HUES48 (cell line): ENCODE measurements around the gene PIK3C2B.
"Not testable (repeated sequence)": the region's sequence is repeated elsewhere in the genome, so short reads cannot be mapped to it uniquely, and the experiment has no call there.

Experiments
- H3K27ac ChIP-seq: one replicate; pipeline ENCODE4 v1.7.0; 2013; ENCODE audit warnings: low read depth, low read length, inconsistent platforms
- H3K27me3 ChIP-seq: 2 replicates; pipeline ENCODE4 v1.6.1; 2013; ENCODE audit warnings: mild to moderate bottlenecking, low read length; ENCODE audit not compliant: control insufficient read depth, insufficient read depth
- H3K36me3 ChIP-seq: 2 replicates; pipeline ENCODE4 v1.6.1; 2013; ENCODE audit warnings: low read length; ENCODE audit not compliant: control insufficient read depth, insufficient read depth
- H3K4me1 ChIP-seq: 2 replicates; pipeline ENCODE4 v1.6.1; 2013; ENCODE audit warnings: mild to moderate bottlenecking, low read length; ENCODE audit not compliant: control insufficient read depth, insufficient read depth
- H3K4me3 ChIP-seq: 2 replicates; pipeline ENCODE4 v1.5.1; 2013; ENCODE audit warnings: mild to moderate bottlenecking, low read depth, low read length
- H3K9ac ChIP-seq: 2 replicates; pipeline ENCODE4 v1.6.1; 2013; ENCODE audit warnings: mild to moderate bottlenecking, low read depth, low read length, moderate library complexity
- H3K9me3 ChIP-seq: 2 replicates; pipeline ENCODE4 v1.6.1; 2013; ENCODE audit warnings: low read length; ENCODE audit not compliant: control insufficient read depth, insufficient read depth

The PIK3C2B gene

DNA sequence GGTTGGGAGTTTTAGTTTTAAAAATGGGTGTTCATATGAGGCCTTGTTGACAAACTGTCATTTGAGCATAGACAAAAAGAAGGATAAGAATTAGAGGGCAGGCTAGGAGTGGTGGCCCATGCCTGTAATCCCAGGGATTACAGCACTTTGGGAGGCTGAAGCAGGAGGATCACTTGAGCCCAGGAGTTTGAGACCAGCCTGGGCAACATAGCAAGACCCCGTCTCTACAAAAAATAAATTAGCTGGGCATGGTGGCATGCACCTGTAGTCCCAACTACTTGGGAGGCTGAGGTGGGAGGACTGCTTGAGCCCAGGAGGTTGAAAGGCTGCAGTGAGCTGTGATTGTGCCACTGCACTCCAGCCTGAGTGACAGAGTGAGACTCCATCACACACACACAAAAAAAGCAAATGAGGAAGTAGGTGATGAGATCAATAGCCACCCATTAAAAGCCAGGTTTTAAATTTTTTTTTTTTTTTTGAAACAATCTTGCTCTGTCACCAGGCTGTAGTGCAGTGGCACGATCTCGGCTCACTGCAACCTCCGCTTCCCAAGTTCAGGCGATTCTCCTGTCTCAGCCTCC, 27.4 kb upstream of the PIK3C2B start:
- H3K4me3 ChIP-seq, H3K4me1 ChIP-seq, H3K27me3 ChIP-seq, H3K9me3 ChIP-seq, H3K27ac ChIP-seq, H3K9ac ChIP-seq: not testable (repeated sequence)
- H3K36me3 ChIP-seq, result peaks cover 43% of the 10 kb centered on the region

GRCh38 chr1:204520834-204521709, 26.5 kb upstream of the PIK3C2B start:
- H3K4me1 ChIP-seq, result no peaks in the 10 kb centered on the region
- no peaks in the 10 kb centered on the region for H3K9me3 ChIP-seq
- H3K36me3 ChIP-seq, result peaks cover 34% of the 10 kb centered on the region

GRCh38 chr1:204517382-204517781, 22.8 kb upstream of the PIK3C2B start:
- peak overlapping the region; percentile 93 for H3K4me3 ChIP-seq
- not testable (repeated sequence) for H3K4me1 ChIP-seq, H3K27ac ChIP-seq, H3K27me3 ChIP-seq, H3K9ac ChIP-seq, H3K9me3 ChIP-seq
- peaks cover 14% of the 10 kb centered on the region for H3K36me3 ChIP-seq

More at GRCh38 chr1:204520834-204521709, 26.5 kb upstream of the PIK3C2B start:
- no peak overlapping the region for H3K9ac ChIP-seq
- no peak overlapping the region for H3K27ac ChIP-seq
- no peak overlapping the region for H3K4me3 ChIP-seq
- H3K27me3 ChIP-seq, result no peaks in the 10 kb centered on the region

- Histone ChIP-seq H3K9me3 (no peaks in the 10 kb centered on the region), H3K27ac (peak within 1 kb of the TSS; percentile 99), H3K4me1 (no peaks in the 10 kb centered on the region), H3K4me3 (peak within 1 kb of the TSS; percentile 93), H3K9ac (peak within 1 kb of the TSS; percentile 95), H3K36me3 (peaks cover 14% of the 10 kb centered on the region), H3K27me3 (no peaks in the 10 kb centered on the region)
Observed at GRCh38 chr1:204516180-204516879, 21.7 kb upstream of the PIK3C2B start, which contains the start of gene MDM4. MDM4 (plus strand) TSS chr1:204516406; CDS start chr1:204525519, 9,113 bp downstream.

DNA sequence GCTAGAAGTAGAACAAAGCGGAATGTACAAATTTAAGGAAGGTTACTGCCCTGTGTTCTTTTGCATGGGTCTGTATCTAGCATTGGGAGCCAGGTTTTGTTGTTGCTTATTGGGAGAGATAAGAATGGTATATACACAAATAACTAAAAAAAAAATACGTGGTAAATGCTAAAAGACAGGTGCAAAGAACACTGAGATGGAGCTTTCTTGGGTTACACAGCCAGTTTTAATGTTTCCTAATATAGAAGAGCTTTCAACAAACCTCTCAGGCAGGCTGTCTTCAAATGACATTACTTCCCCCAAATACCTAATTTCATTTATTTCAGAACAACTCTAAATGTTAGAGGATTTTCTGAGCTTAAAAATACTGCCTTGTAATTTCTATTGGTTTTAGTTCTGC, 20.2 kb upstream of the PIK3C2B start:
- Histone ChIP-seq H3K27ac (no peak overlapping the region), H3K9me3 (no peaks in the 10 kb centered on the region), H3K9ac (no peak overlapping the region), H3K4me1 (no peaks in the 10 kb centered on the region), H3K4me3 (no peak overlapping the region), H3K36me3 (peaks cover 14% of the 10 kb centered on the region), H3K27me3 (no peaks in the 10 kb centered on the region)

DNA sequence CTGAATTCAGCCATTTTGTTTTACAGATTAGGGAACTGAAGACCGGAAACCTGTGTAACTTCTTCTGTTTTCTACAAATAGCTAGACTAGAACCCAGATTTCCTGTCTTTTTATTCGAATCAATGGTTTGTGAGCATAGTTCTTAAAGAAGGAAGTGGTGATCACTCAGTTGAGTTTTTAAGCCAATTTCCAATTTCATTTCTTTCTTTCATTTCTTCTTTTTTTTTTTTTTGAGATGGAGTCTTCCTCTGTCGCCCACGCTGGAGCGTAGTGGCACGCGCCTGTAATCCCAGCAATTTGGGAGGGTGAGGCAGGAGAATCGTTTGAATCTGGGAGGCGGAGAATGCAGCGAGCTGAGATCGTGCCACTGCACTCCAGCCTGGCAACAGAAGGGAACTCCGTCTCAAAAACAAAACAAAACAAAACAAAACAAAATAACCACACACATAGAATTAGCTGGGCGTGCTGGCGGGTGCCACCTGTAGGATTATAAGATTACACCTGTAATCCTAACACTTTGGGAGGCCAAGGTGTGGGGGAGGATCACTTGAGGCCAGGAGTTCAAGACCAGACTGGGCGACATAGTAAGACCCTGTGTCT, 18.6 kb upstream of the PIK3C2B start:
- Histone ChIP-seq H3K27me3 (no peaks in the 10 kb centered on the region), H3K27ac (no peak overlapping the region), H3K36me3 (peaks cover 6% of the 10 kb centered on the region), H3K9me3 (no peaks in the 10 kb centered on the region), H3K4me3 (no peak overlapping the region), H3K4me1 (no peaks in the 10 kb centered on the region), H3K9ac (no peak overlapping the region)

GRCh38 chr1:204511366-204511765, 16.8 kb upstream of the PIK3C2B start:
- Histone ChIP-seq H3K9ac (no peak overlapping the region), H3K9me3 (no peaks in the 10 kb centered on the region), H3K27ac (no peak overlapping the region), H3K36me3 (no peaks in the 10 kb centered on the region), H3K4me1 (no peaks in the 10 kb centered on the region), H3K4me3 (no peak overlapping the region), H3K27me3 (no peaks in the 10 kb centered on the region)

DNA sequence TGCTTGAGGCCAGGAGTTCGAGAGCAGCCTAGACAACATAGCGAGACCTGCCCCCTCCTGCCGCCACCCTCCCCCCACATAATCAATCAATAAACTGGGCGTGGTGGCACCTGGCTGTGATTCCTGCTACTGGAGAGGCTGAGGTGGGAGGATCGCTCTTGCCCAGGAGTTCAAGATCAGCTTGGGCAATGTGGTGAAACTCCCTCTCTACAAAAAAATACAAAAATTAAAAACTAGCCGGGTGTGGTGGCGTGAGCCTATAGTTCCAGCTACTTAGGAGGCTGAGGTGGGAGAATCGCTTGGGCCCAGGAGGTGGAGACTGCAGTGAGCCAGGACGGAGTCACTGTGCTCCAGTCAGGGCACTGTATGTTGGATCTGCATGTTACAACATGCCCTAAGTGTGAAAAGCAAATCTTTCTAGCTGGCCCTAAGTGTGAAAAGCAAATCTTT, 14.6 kb upstream of the PIK3C2B start:
- no peaks in the 10 kb centered on the region for H3K9me3 ChIP-seq
- no peaks in the 10 kb centered on the region for H3K4me1 ChIP-seq
- no peak overlapping the region for H3K9ac ChIP-seq
- no peak overlapping the region for H3K4me3 ChIP-seq
- no peaks in the 10 kb centered on the region for H3K27me3 ChIP-seq
- H3K36me3 ChIP-seq, result no peaks in the 10 kb centered on the region
- H3K27ac ChIP-seq, result no peak overlapping the region

- Histone ChIP-seq H3K36me3 (no peaks in the 10 kb centered on the region), H3K9ac (peak overlapping the region; percentile 93), H3K27ac (peak overlapping the region; percentile 97)
Observed at GRCh38 chr1:204507317-204508105, 12.9 kb upstream of the PIK3C2B start.

GRCh38 chr1:204506969-204507316, 12.3 kb upstream of the PIK3C2B start:
- Histone ChIP-seq H3K4me1 (peaks cover 4% of the 10 kb centered on the region; the same call in 1 of the 2 replicates), H3K36me3 (no peaks in the 10 kb centered on the region), H3K27me3 (no peaks in the 10 kb centered on the region), H3K4me3 (peak overlapping the region; percentile 94), H3K27ac (peak overlapping the region; percentile 97), H3K9ac (peak overlapping the region; percentile 93), H3K9me3 (no peaks in the 10 kb centered on the region)

More at GRCh38 chr1:204507317-204508105, 12.9 kb upstream of the PIK3C2B start:
- peak overlapping the region; percentile 94 for H3K4me3 ChIP-seq
- no peaks in the 10 kb centered on the region for H3K9me3 ChIP-seq
- no peaks in the 10 kb centered on the region for H3K27me3 ChIP-seq
- peaks cover 4% of the 10 kb centered on the region; the same call in 1 of the 2 replicates for H3K4me1 ChIP-seq
